HCT116 (cell line): ENCODE measurements around the gene OMP. TPM values are rescaled to one million over a fixed set of nuclear protein-coding genes. Genes with fewer than 3 reads are reported as not detected.

Experiments used
- ATAC-seq: fragments of 200-7000 bp; cut with Tn5 transposase; 2 replicates; pipeline ENCODE4 v1.9.1; 2020; ENCODE audit warnings: mild to moderate bottlenecking, moderate library complexity
- BruUV-seq: library from RNA; stranded (reverse); fragments of 400-500 nt; replicated peaks from 2 replicates; lab custom pipeline; 2021; lab: Mats Ljungman, UMichigan
- CTCF ChIA-PET: fragments of 300-600 bp; sonication (Branson Sonifier 250); formaldehyde crosslinking; loops from one replicate; lab custom pipeline; 2021; ENCODE audit warnings: antibody characterized with exemption; lab: Charles Lee
- POLR2A ChIA-PET: fragments of 300-600, 350-600 bp; sonication (Branson Sonifier 250); formaldehyde crosslinking; loops from one replicate; lab custom pipeline; 2021; ENCODE audit warnings: antibody characterized with exemption; lab: Charles Lee
- RAD21 ChIA-PET, 2 experiments: fragments of 300-600 bp; sonication (Branson Sonifier 250); formaldehyde crosslinking; loops; one replicate each; lab custom pipeline; 2023; ENCODE audit warnings: low total read pairs in 2 of 2; ENCODE audit not compliant: uncharacterized antibody in 2 of 2, unreplicated experiment in 2 of 2, low non-redundant PET in 1 of 2; lab: Charles Lee
- DNase-seq: peaks from one replicate; pipeline ENCODE4 v3.0.0-alpha.2; 2010; ENCODE audit warnings: low read depth, low spot score
- H2AFZ ChIP-seq: fragments of 200-600 bp; shearing (Covaris generic), sonication (generic); 2 replicates; pipeline ENCODE4 v1.6.1; 2017; ENCODE audit warnings: low read depth, mixed run types, mixed read lengths, antibody characterized with exemption, low read length; ENCODE audit not compliant: poor library complexity, severe bottlenecking
- H3K27ac ChIP-seq: 2 replicates; pipeline ENCODE4 v1.5.1; 2012; ENCODE audit warnings: low read depth, low read length
- H3K27me3 ChIP-seq: fragments of 200-600 bp; sonication (generic); 2 replicates; pipeline ENCODE4 v1.6.1; 2016; ENCODE audit warnings: mixed run types, low read length, mixed read lengths; ENCODE audit not compliant: insufficient read depth
- H3K36me3 ChIP-seq, 2 experiments: fragments of 200-500 bp in 1 of 2; fragments of 200-600 bp in 1 of 2; sonication (Bioruptor generic) in 1 of 2; sonication (generic) in 1 of 2; 2 replicates each; pipeline versions ENCODE4 v1.5.1 to v1.6.1; 2014 to 2016; ENCODE audit warnings: low read length in 2 of 2, inconsistent platforms in 1 of 2, mixed read lengths in 1 of 2, mixed run types in 1 of 2; ENCODE audit not compliant: insufficient read depth in 2 of 2, control insufficient read depth in 1 of 2
- H3K4me1 ChIP-seq, 2 experiments: fragments of 200-600 bp in 1 of 2; sonication (generic) in 1 of 2; 2 replicates each; pipeline versions ENCODE4 v1.5.1 to v1.6.1; 2012 to 2017; ENCODE audit warnings: low read length in 2 of 2, inconsistent platforms in 1 of 2, mild to moderate bottlenecking in 1 of 2, mixed read lengths in 1 of 2, mixed run types in 1 of 2, moderate library complexity in 1 of 2; ENCODE audit not compliant: insufficient read depth in 2 of 2, control insufficient read depth in 1 of 2
- H3K4me2 ChIP-seq: fragments of 200-600 bp; sonication (generic); 2 replicates; pipeline ENCODE4 v1.6.1; 2017; ENCODE audit warnings: mixed run types, low read length, mixed read lengths
- H3K4me3 ChIP-seq, 2 experiments: fragments of 200-600 bp in 1 of 2; sonication (generic) in 1 of 2; replicated peaks in 1 of 2; 2 replicates each; pipeline ENCODE4 v1.5.1; 2011 to 2016; ENCODE audit warnings: low read length in 2 of 2, control low read depth in 1 of 2, low read depth in 1 of 2, mild to moderate bottlenecking in 1 of 2, mixed read lengths in 1 of 2, mixed run types in 1 of 2
- H3K79me2 ChIP-seq: fragments of 200-600 bp; sonication (generic); 2 replicates; pipeline ENCODE4 v1.6.1; 2017; ENCODE audit warnings: mild to moderate bottlenecking, mixed run types, low read length, moderate library complexity, mixed read lengths; ENCODE audit not compliant: insufficient read depth
- H3K9ac ChIP-seq: fragments of 200-600 bp; sonication (generic); 2 replicates; pipeline ENCODE4 v1.6.1; 2016; ENCODE audit warnings: low read length, mixed read lengths
- H3K9me2 ChIP-seq: fragments of 200-600 bp; sonication (generic), shearing (Covaris generic); 2 replicates; pipeline ENCODE4 v1.6.1; 2017; ENCODE audit warnings: mixed run types, mild to moderate bottlenecking, moderate library complexity; ENCODE audit not compliant: insufficient read depth
- H3K9me3 ChIP-seq, 2 experiments: fragments of 200-500 bp in 1 of 2; fragments of 200-600 bp in 1 of 2; sonication (Bioruptor generic) in 1 of 2; sonication (generic) in 1 of 2; 2 replicates each; pipeline ENCODE4 v1.6.1; 2014 to 2017; ENCODE audit warnings: low read length in 2 of 2, mixed read lengths in 2 of 2, inconsistent platforms in 1 of 2, low read depth in 1 of 2, mild to moderate bottlenecking in 1 of 2, mixed run types in 1 of 2, moderate library complexity in 1 of 2; ENCODE audit not compliant: control insufficient read depth in 1 of 2, insufficient read depth in 1 of 2
- H4K20me1 ChIP-seq: fragments of 200-600 bp; sonication (generic), shearing (Covaris generic); 2 replicates; pipeline ENCODE4 v1.6.1; 2017; ENCODE audit warnings: mixed run types, mild to moderate bottlenecking, moderate library complexity; ENCODE audit not compliant: insufficient read depth
- ELF1 ChIP-seq: IDR thresholded peaks from 2 replicates; pipeline ENCODE4 v1.6.1; 2012; ENCODE audit warnings: low read depth, borderline replicate concordance
- EZH2 ChIP-seq: fragments of 200-600 bp; sonication (generic); IDR thresholded peaks from 2 replicates; pipeline ENCODE4 v1.6.1; 2017; ENCODE audit warnings: antibody characterized with exemption, mixed run types
- FOSL1 ChIP-seq: IDR thresholded peaks from 2 replicates; pipeline ENCODE4 v1.6.1; 2012; ENCODE audit warnings: low read depth
- RAD21 ChIP-seq: IDR thresholded peaks from 2 replicates; pipeline ENCODE4 v1.6.1; 2012; ENCODE audit warnings: low read depth, mild to moderate bottlenecking
- SP1 ChIP-seq: IDR thresholded peaks from 2 replicates; pipeline ENCODE4 v1.6.1; 2012; ENCODE audit warnings: low read depth
- intact Hi-C: fragments of 100-400 bp; cut with micrococcal nuclease; formaldehyde crosslinking; loops from 2 replicates; pipeline ENCODE4 v1.10.0; 2022
- total RNA-seq: library from RNA; stranded (reverse); gene quantifications from one replicate; pipeline ENCODE4 v1.2.1, GENCODE V29; 2021; ENCODE audit not compliant: unreplicated experiment
- TF ChIP-seq, protein P1 (sequence below), 3 experiments: fragments of 200-600 bp in 1 of 3; sonication (generic) in 1 of 3; IDR thresholded peaks in 2 of 3; conservative IDR thresholded peaks in 1 of 3; 2 replicates each; pipeline ENCODE4 v1.5.1; 2012 to 2017; ENCODE audit warnings: low read depth in 2 of 3, low read length in 2 of 3, antibody characterized with exemption in 1 of 3, borderline replicate concordance in 1 of 3, control low read depth in 1 of 3, mild to moderate bottlenecking in 1 of 3, mixed read lengths in 1 of 3, mixed run types in 1 of 3, moderate library complexity in 1 of 3; ENCODE audit not compliant: insufficient read depth in 1 of 3
- TF ChIP-seq, protein P2 (sequence below): IDR thresholded peaks from 2 replicates; pipeline ENCODE4 v1.6.1; 2012; ENCODE audit warnings: low read depth

The OMP gene
- total RNA-seq, 1 experiment from 2014 or later, result not detected

DNA sequence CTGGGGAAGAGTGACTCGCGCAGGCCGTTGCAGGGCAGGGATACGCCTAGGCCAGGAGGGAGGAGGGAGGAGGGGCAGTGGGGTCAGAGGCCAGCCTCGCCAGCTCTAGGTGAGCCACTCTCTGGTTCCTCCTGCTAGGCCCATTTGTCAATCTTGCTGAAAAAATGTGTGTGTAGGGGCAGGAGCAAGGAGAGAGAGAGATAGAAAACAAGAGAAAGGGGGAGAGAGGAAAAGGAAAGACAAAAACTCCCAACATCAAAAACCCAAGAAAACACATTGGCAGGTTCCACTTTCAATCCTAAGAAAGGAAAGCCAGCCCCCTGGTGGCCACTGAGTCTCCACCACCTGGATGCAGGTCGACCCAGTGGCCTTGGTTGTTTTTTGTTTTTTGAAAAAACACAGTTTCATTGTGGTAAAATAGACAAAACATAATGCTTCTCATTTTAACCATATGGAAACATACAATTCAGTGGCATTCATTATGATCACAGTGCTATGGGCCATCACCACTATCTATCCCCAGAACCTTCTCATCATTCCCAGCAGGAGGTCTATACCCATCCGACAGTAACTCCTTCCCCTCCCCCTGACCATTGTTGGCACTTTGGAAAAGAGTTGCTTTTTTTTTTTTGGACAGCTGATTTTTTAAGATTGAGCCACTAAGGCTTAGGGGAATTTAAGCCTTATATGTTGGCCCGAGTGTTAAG, 10.9 kb downstream of the OMP start:
- no TSS peak for BruUV-seq
- no peaks in the 10 kb centered on the region for H3K9me2 ChIP-seq
- H3K79me2 ChIP-seq, result no peaks in the 10 kb centered on the region
- TF ChIP-seq, protein P1, sequence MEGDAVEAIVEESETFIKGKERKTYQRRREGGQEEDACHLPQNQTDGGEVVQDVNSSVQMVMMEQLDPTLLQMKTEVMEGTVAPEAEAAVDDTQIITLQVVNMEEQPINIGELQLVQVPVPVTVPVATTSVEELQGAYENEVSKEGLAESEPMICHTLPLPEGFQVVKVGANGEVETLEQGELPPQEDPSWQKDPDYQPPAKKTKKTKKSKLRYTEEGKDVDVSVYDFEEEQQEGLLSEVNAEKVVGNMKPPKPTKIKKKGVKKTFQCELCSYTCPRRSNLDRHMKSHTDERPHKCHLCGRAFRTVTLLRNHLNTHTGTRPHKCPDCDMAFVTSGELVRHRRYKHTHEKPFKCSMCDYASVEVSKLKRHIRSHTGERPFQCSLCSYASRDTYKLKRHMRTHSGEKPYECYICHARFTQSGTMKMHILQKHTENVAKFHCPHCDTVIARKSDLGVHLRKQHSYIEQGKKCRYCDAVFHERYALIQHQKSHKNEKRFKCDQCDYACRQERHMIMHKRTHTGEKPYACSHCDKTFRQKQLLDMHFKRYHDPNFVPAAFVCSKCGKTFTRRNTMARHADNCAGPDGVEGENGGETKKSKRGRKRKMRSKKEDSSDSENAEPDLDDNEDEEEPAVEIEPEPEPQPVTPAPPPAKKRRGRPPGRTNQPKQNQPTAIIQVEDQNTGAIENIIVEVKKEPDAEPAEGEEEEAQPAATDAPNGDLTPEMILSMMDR (IDR thresholded peaks at IDR 0.05 in 2 of 3, conservative IDR thresholded peaks at IDR 0.05 in 1 of 3; ENCODE audit: borderline replicate concordance in 1 of 3, insufficient read depth in 1 of 3, low read depth in 2 of 3, low read length in 2 of 3), result peak; percentile 83 to 94 (median 84)
- TF ChIP-seq RAD21 (peak; percentile 84), ELF1 (no peak), FOSL1 (no peak)
- no peak overlapping the region for H3K4me3 ChIP-seq
- no peaks in the 10 kb centered on the region for H3K9me3 ChIP-seq
- no peaks in the 10 kb centered on the region for H4K20me1 ChIP-seq
- H2AFZ ChIP-seq, result no peak overlapping the region
- no peaks in the 10 kb centered on the region for H3K27me3 ChIP-seq
- intact Hi-C loops, result loop anchor here (1.0 kb wide), 1 partner anchor 66 kb away; no protein-coding TSS in a partner anchor
- POLR2A ChIA-PET, result interaction anchor here (0.7 kb wide), 1 partner anchor 40 kb away, joined by 3 read pairs; no protein-coding TSS in a partner anchor
- no peak for DNase-seq
- H3K9ac ChIP-seq, result peak overlapping the region; percentile 3; the same call in 1 of the 2 replicates
- ATAC-seq, result peak; percentile 61
- no peaks in the 10 kb centered on the region for H3K36me3 ChIP-seq
- peaks cover 25 to 41% of the 10 kb centered on the region in 2 experiments for H3K4me1 ChIP-seq
- H3K4me2 ChIP-seq, result peak overlapping the region; percentile 37
- CTCF ChIA-PET, result interaction anchor here (0.7 to 2.1 kb wide), 6 partner anchors 8 to 187 kb away, joined by 3 to 14 read pairs (median 5); no protein-coding TSS in a partner anchor
- RAD21 ChIA-PET, result interaction anchor here in 1 of 2 experiments (1.3 kb wide), 1 partner anchor 66 kb away, joined by 4 read pairs; no protein-coding TSS in a partner anchor
- H3K27ac ChIP-seq, result peak overlapping the region; percentile 11; the same call in 1 of the 2 replicates

DNA sequence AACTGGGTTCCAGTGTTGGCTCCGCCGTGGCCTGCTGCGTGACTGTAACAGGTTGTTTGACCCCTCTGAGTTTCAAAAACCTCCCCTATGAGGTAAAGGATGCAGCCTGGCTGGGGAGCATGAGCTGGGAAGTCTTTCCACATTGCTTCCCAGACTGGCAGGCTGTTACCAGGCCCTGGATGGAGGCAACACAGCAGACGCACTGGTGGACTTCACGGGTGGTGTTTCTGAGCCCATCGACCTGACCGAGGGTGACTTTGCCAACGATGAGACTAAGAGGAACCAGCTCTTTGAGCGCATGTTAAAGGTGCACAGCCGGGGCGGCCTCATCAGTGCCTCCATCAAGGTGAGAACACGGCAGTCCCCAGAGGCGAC, 11.4 kb downstream of the OMP start:
- Histone ChIP-seq H3K9ac (no peak overlapping the region), H4K20me1 (no peaks in the 10 kb centered on the region), H3K36me3 (no peaks in the 10 kb centered on the region), H3K4me1 (peaks cover 20 to 36% of the 10 kb centered on the region in 2 experiments), H3K4me3 (no peak overlapping the region), H3K4me2 (no peak overlapping the region), H3K9me3 (no peaks in the 10 kb centered on the region)
- no TSS peak for BruUV-seq
- RAD21 ChIA-PET, result no interaction called here
- CTCF ChIA-PET, result interaction anchor here (0.7 to 1.7 kb wide), 2 partner anchors 13 to 187 kb away, joined by 3 to 8 read pairs; partner anchors contain the start of gene MYO7A
- TF ChIP-seq SP1, result no peak
- no peak for TF ChIP-seq EZH2
- TF ChIP-seq, protein P2, sequence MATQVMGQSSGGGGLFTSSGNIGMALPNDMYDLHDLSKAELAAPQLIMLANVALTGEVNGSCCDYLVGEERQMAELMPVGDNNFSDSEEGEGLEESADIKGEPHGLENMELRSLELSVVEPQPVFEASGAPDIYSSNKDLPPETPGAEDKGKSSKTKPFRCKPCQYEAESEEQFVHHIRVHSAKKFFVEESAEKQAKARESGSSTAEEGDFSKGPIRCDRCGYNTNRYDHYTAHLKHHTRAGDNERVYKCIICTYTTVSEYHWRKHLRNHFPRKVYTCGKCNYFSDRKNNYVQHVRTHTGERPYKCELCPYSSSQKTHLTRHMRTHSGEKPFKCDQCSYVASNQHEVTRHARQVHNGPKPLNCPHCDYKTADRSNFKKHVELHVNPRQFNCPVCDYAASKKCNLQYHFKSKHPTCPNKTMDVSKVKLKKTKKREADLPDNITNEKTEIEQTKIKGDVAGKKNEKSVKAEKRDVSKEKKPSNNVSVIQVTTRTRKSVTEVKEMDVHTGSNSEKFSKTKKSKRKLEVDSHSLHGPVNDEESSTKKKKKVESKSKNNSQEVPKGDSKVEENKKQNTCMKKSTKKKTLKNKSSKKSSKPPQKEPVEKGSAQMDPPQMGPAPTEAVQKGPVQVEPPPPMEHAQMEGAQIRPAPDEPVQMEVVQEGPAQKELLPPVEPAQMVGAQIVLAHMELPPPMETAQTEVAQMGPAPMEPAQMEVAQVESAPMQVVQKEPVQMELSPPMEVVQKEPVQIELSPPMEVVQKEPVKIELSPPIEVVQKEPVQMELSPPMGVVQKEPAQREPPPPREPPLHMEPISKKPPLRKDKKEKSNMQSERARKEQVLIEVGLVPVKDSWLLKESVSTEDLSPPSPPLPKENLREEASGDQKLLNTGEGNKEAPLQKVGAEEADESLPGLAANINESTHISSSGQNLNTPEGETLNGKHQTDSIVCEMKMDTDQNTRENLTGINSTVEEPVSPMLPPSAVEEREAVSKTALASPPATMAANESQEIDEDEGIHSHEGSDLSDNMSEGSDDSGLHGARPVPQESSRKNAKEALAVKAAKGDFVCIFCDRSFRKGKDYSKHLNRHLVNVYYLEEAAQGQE, result no peak
- TF ChIP-seq, all 23 proteins: peak for 0
- no peak overlapping the region for H2AFZ ChIP-seq
- ATAC-seq (no peak), DNase-seq (no peak)
- no peaks in the 10 kb centered on the region for H3K9me2 ChIP-seq
- POLR2A ChIA-PET, result no interaction called here
- H3K27me3 ChIP-seq, result no peaks in the 10 kb centered on the region
- intact Hi-C loops, result no loop called here
- no peaks in the 10 kb centered on the region for H3K79me2 ChIP-seq
- no peak overlapping the region for H3K27ac ChIP-seq
